GM12878 (cell line): ENCODE data around the gene RPS19BP1. TPM values are rescaled to one million over a fixed set of nuclear protein-coding genes. Genes with fewer than 3 reads are reported as not detected.

Experiments used
- ATAC-seq: fragments of 200-7000 bp; cut with Tn5 transposase; 3 replicates; pipeline ENCODE4 v1.9.1; 2020; ENCODE audit warnings: mild to moderate bottlenecking, moderate library complexity
- BruUV-seq: library from RNA; stranded (reverse); fragments of 400-500 nt; replicated peaks from 2 replicates; lab custom pipeline; 2021; lab: Mats Ljungman, UMichigan
- CTCF ChIA-PET: fragments of 300-600 bp; sonication (Branson Sonifier 250); formaldehyde crosslinking; extraction: SDS; loops from one replicate; lab custom pipeline; 2021; ENCODE audit warnings: inconsistent platforms; lab: Yijun Ruan, JAX
- POLR2A ChIA-PET: fragments of 350-600 bp; formaldehyde crosslinking; extraction: SDS; loops from one replicate; lab custom pipeline; 2021; ENCODE audit warnings: inconsistent platforms; lab: Charles Lee
- RAD21 ChIA-PET: fragments of 300-600 bp; sonication (Branson Sonifier 250); formaldehyde crosslinking; loops from one replicate; lab custom pipeline; 2023; ENCODE audit warnings: antibody characterized with exemption; ENCODE audit not compliant: unreplicated experiment; lab: Charles Lee
- SMC1A ChIA-PET: fragments of 300-600 bp; sonication (Branson Sonifier 250); formaldehyde crosslinking; loops from one replicate; lab custom pipeline; 2023; ENCODE audit not compliant: unreplicated experiment, uncharacterized antibody; lab: Charles Lee
- DNase-seq: peaks from one replicate; pipeline ENCODE4 v3.0.0-alpha.2; 2011; ENCODE audit warnings: low read depth, low spot score
- FAIRE-seq: peaks from 3 replicates; lab custom pipeline; 2011; peaks lifted over from hg19 to GRCh38; lab: Jason Lieb, UNC
- H2AFZ ChIP-seq: 2 replicates; pipeline ENCODE4 v1.6.0; 2011; ENCODE audit warnings: low read depth, low read length, control low read depth; ENCODE audit not compliant: control insufficient read depth
- H3K27ac ChIP-seq: 2 replicates; pipeline ENCODE4 v1.5.1; 2011; ENCODE audit warnings: control low read depth; ENCODE audit not compliant: control insufficient read depth, insufficient read depth
- H3K27me3 ChIP-seq, 2 experiments: replicated peaks in 1 of 2; 2 replicates each; pipeline versions ENCODE4 v1.6.0 to v1.6.1; 2011; ENCODE audit warnings: low read length in 1 of 2; ENCODE audit not compliant: control insufficient read depth in 2 of 2, insufficient read depth in 2 of 2
- H3K36me3 ChIP-seq, 2 experiments: 2 replicates each; pipeline ENCODE4 v1.5.1; 2011; ENCODE audit warnings: low read length in 1 of 2; ENCODE audit not compliant: control insufficient read depth in 2 of 2, insufficient read depth in 2 of 2
- H3K4me1 ChIP-seq: 2 replicates; pipeline ENCODE4 v1.6.1; 2011; ENCODE audit warnings: mild to moderate bottlenecking, low read length, moderate library complexity, mixed read lengths; ENCODE audit not compliant: control insufficient read depth, insufficient read depth
- H3K4me2 ChIP-seq: 2 replicates; pipeline ENCODE4 v1.6.0; 2011; ENCODE audit warnings: control low read depth; ENCODE audit not compliant: control insufficient read depth, insufficient read depth
- H3K4me3 ChIP-seq: fragments of 200-600 bp; sonication (generic); 2 replicates; pipeline ENCODE4 v1.5.1; 2016
- H3K79me2 ChIP-seq: 2 replicates; pipeline ENCODE4 v1.6.0; 2011; ENCODE audit warnings: low read length; ENCODE audit not compliant: control insufficient read depth, insufficient read depth
- H3K9ac ChIP-seq: 2 replicates; pipeline ENCODE4 v1.8.0; 2011; ENCODE audit warnings: low read length, control low read depth, mixed read lengths; ENCODE audit not compliant: control insufficient read depth, insufficient read depth
- H3K9me3 ChIP-seq: replicated peaks from 3 replicates; pipeline ENCODE4 v1.5.1; 2011; ENCODE audit warnings: mild to moderate bottlenecking, low read length; ENCODE audit not compliant: control insufficient read depth, insufficient read depth
- H4K20me1 ChIP-seq: 2 replicates; pipeline ENCODE4 v1.6.0; 2011; ENCODE audit not compliant: control insufficient read depth, insufficient read depth
- ASH2L ChIP-seq: fragments of 300-600, 200-600 bp; sonication (generic); IDR thresholded peaks from 2 replicates; pipeline ENCODE4 v1.6.1; 2017; ENCODE audit warnings: low read depth, mild to moderate bottlenecking, borderline replicate concordance
- ATF3 ChIP-seq: IDR thresholded peaks from 2 replicates; pipeline ENCODE4 v1.6.1; 2011; ENCODE audit warnings: low read depth, mild to moderate bottlenecking, low read length, moderate library complexity, borderline replicate concordance; ENCODE audit errors: extremely low read depth
- BCL3 ChIP-seq: IDR thresholded peaks from 2 replicates; pipeline ENCODE4 v1.6.1; 2011; ENCODE audit warnings: borderline replicate concordance, low read depth, mild to moderate bottlenecking, moderate library complexity, low read length; ENCODE audit not compliant: insufficient read depth, poor library complexity, severe bottlenecking
- CTCF ChIP-seq, 3 experiments: IDR thresholded peaks in 2 of 3; conservative IDR thresholded peaks in 1 of 3; 2 replicates each; pipeline ENCODE4 v1.5.1; 2011; ENCODE audit warnings: low read depth in 3 of 3, low read length in 3 of 3, mild to moderate bottlenecking in 3 of 3, control low read depth in 2 of 3, moderate library complexity in 2 of 3, inconsistent platforms in 1 of 3, mixed read lengths in 1 of 3; ENCODE audit not compliant: control insufficient read depth in 2 of 3, insufficient read depth in 1 of 3; ENCODE audit errors: extremely low read depth in 1 of 3
- DPF2 ChIP-seq: fragments of 450-650 bp; IDR thresholded peaks from 2 replicates; pipeline ENCODE4 v1.6.1; 2017; ENCODE audit warnings: mild to moderate bottlenecking
- EED ChIP-seq: sonication (generic); IDR thresholded peaks from 2 replicates; pipeline ENCODE4 v1.6.1; 2016; ENCODE audit warnings: antibody characterized with exemption, low read depth
- ESRRA ChIP-seq: IDR thresholded peaks from 2 replicates; pipeline ENCODE4 v1.6.1; 2012; ENCODE audit warnings: mild to moderate bottlenecking, low read length, improper control_type of control experiment
- IKZF2 ChIP-seq, 2 experiments: fragments of 450-650 bp; IDR thresholded peaks; 2 replicates each; pipeline ENCODE4 v1.6.1; 2017; ENCODE audit warnings: mild to moderate bottlenecking in 2 of 2, moderate library complexity in 2 of 2
- MAX ChIP-seq: IDR thresholded peaks from 2 replicates; pipeline ENCODE4 v1.6.1; 2012; ENCODE audit warnings: low read depth, low read length, improper control_type of control experiment
- PAX8 ChIP-seq: fragments of 450-650 bp; IDR thresholded peaks from 2 replicates; pipeline ENCODE4 v1.6.1; 2017; ENCODE audit warnings: mild to moderate bottlenecking, moderate library complexity
- PBX3 ChIP-seq: IDR thresholded peaks from 2 replicates; pipeline ENCODE4 v1.6.1; 2011; ENCODE audit warnings: mild to moderate bottlenecking, low read depth, low read length, moderate library complexity; ENCODE audit not compliant: insufficient replicate concordance
- POU2F2 ChIP-seq: IDR thresholded peaks from 3 replicates; pipeline ENCODE4 v1.6.1; 2011; ENCODE audit warnings: low read depth, mild to moderate bottlenecking, low read length, borderline replicate concordance
- RFX5 ChIP-seq: IDR thresholded peaks from 2 replicates; pipeline ENCODE4 v1.6.1; 2011; ENCODE audit warnings: low read depth, low read length, improper control_type of control experiment
- SP1 ChIP-seq: IDR thresholded peaks from one replicate; pipeline ENCODE4 v1.6.1; 2011; ENCODE audit warnings: low read depth, low read length
- SPI1 ChIP-seq: IDR thresholded peaks from 2 replicates; pipeline ENCODE4 v1.6.1; 2011; ENCODE audit warnings: low read depth, mild to moderate bottlenecking, low read length, moderate library complexity, borderline replicate concordance; ENCODE audit not compliant: insufficient read depth
- SREBF2 ChIP-seq: IDR thresholded peaks from 2 replicates; pipeline ENCODE4 v1.6.1; 2012; ENCODE audit warnings: mild to moderate bottlenecking, low read length
- TAF1 ChIP-seq: IDR thresholded peaks from 2 replicates; pipeline ENCODE4 v1.6.1; 2011; ENCODE audit warnings: mild to moderate bottlenecking, low read depth, low read length, borderline replicate concordance
- WGBS: methylation state at CpG from one replicate; pipeline ENCODE4 v1.1.6; 2016; ENCODE audit warnings: low lambda C conversion rate; ENCODE audit not compliant: insufficient replicate concordance, insufficient coverage; ENCODE audit errors: missing lambda C conversion rate; 5-methylcytosine and 5-hydroxymethylcytosine counted together
- in situ Hi-C: fragments of 300-500 bp; cut with MboI; formaldehyde crosslinking; loops from 9 replicates; pipeline ENCODE4 v1.14.3; 2018; ENCODE audit warnings: mixed read lengths
- intact Hi-C: fragments of 100-400 bp; cut with micrococcal nuclease; formaldehyde crosslinking; loops from one replicate; pipeline ENCODE4 v1.14.2; 2022; ENCODE audit not compliant: unreplicated experiment
- polyA plus RNA-seq, 11 experiments: library from polyadenylated mRNA; depleted of rRNA in 4 of 11; unstranded in 6 of 11; stranded (reverse) in 5 of 11; fragments of >200 nt; fragmentation: Nextera tagmentation in 4 of 11; fragmentation: Illumina TruSeq in 1 of 11; extraction: Ambion mirVana in 4 of 11; extraction: Trizol in 1 of 11; gene quantifications; 1 replicate in 1 of 11; 2 replicates in 10 of 11; pipeline versions ENCODE4 v1.2.1 to v1.2.3, GENCODE V29; 2011 to 2016; ENCODE audit warnings: inconsistent platforms in 2 of 11, missing spikeins in 2 of 11, low read depth in 1 of 11
- total RNA-seq, 4 experiments: library from RNA; depleted of rRNA in 3 of 4; stranded (reverse); fragments of >200 nt in 3 of 4; fragmentation: Illumina TruSeq in 1 of 4; extraction: Trizol in 1 of 4; gene quantifications; 2 replicates each; pipeline versions ENCODE4 v1.2.1 to v1.2.3, GENCODE V29; 2013 to 2021

The RPS19BP1 gene
- total and polyA plus RNA-seq, 10 of the 15 experiments (the other 5 are each of a cell fraction or from before 2014, with no cell fraction given) = 2.7 to 206 (median 78.6) TPM

- DNase-seq (peak; percentile 87), FAIRE-seq (peak; percentile 92), ATAC-seq (peak; percentile 99)
- Histone ChIP-seq H4K20me1 (no peaks in the 10 kb centered on the region), H3K27me3 (no peaks in the 10 kb centered on the region), H3K4me3 (peak within 1 kb of the TSS; percentile 95), H3K79me2 (peaks cover 47% of the 10 kb centered on the region), H3K36me3 (peaks cover 13 to 27% of the 10 kb centered on the region in 2 experiments), H3K4me2 (peak within 1 kb of the TSS; percentile 32), H3K9ac (peak within 1 kb of the TSS; percentile 89), H2AFZ (peak within 1 kb of the TSS; percentile 92), H3K27ac (peak within 1 kb of the TSS; percentile 73), H3K4me1 (0 out of 2 replicates have a peak, but pooled peaks cover 5% of the 10 kb centered on the region), H3K9me3 (no peaks in the 10 kb centered on the region)
- under 1% methylated on average over 33 of the region's 58 CpGs for WGBS
- POLR2A ChIA-PET = interaction anchor here (0.6 to 2.0 kb wide), 14 partner anchors 13 to 542 kb away, joined by 3 to 9 read pairs (median 4); partner anchors contain the start of gene ATF4
- CTCF ChIA-PET = interaction anchor here (0.7 to 15.7 kb wide), 13 partner anchors 9 to 534 kb away, joined by 3 to 372 read pairs (median 7); partner anchors contain the start of genes ATF4, RPS19BP1 and TAB1
- SMC1A ChIA-PET = interaction anchor here (0.9 to 1.9 kb wide), 10 partner anchors 9 to 103 kb away, joined by 3 to 9 read pairs (median 4); partner anchors contain the start of genes ATF4 and TAB1
- RAD21 ChIA-PET = interaction anchor here (0.6 to 2.8 kb wide), 16 partner anchors 8 to 535 kb away, joined by 3 to 22 read pairs (median 4); partner anchors contain the start of genes ATF4 and TAB1
- in situ Hi-C loops = loop anchor here (25.0 kb wide), 1 partner anchor 340 kb away; the partner anchor contains the start of gene CBX7
- intact Hi-C loops = loop anchor here (2.0 kb wide), 2 partner anchors 19 to 31 kb away; partner anchors contain the start of genes ATF4 and RPS19BP1
- BruUV-seq = no TSS peak
- TF ChIP-seq TAF1 (peak; percentile 69; the same call in 1 of the 2 replicates), PBX3 (no peak), MAX (peak; percentile 95), EED (no peak), RFX5 (no peak), SPI1 (0 out of 2 replicates have a peak, but pooled peaks have one; percentile 20), BCL3 (no peak), ATF3 (no peak), ESRRA (peak; percentile 94), POU2F2 (no peak), ASH2L (no peak), IKZF2 (IDR thresholded peaks at IDR 0.05) (no peak), SP1 (peak; percentile 60), CTCF (IDR thresholded peaks at IDR 0.05 in 2 of 3, conservative IDR thresholded peaks at IDR 0.05 in 1 of 3; ENCODE audit: control insufficient read depth in 2 of 3, extremely low read depth in 1 of 3, insufficient read depth in 1 of 3, low read depth in 3 of 3, low read length in 3 of 3) (no peak), DPF2 (0 out of 2 replicates have a peak, but pooled peaks have one; percentile 15), PAX8 (no peak), SREBF2 (no peak)
These were observed 30.3 kb downstream of the RPS19BP1 start, which contains the start of gene MIEF1 for GRCh38 chr22:39502109-39502788. TSS of gene MIEF1 (plus strand) at chr22:39502290. CDS start at chr22:39511295, 9,005 bp downstream.
